ENCODE measurements around the gene NPTXR.

NPTXR gene

GRCh38 chr22:38850941-38851849, 7.4 kb upstream of the NPTXR start:
- no peak for DNase-seq

- DNase-seq: no peak
Measured at GRCh38 chr22:38850399-38850798, 6.6 kb upstream of the NPTXR start.

- no peak for DNase-seq
Measured at GRCh38 chr22:38849811-38850210, 6.0 kb upstream of the NPTXR start.

GRCh38 chr22:38846412-38846811, 2.6 kb upstream of the NPTXR start:
- no peak for DNase-seq

- no peak for DNase-seq
Measured at GRCh38 chr22:38845004-38845740, 1.3 kb upstream of the NPTXR start.

- DNase-seq: no peak
Measured at GRCh38 chr22:38844315-38845003, 631 bp upstream of the NPTXR start.

- DNase-seq: peak; percentile 50
Measured at GRCh38 chr22:38843201-38843656, 599 bp downstream of the NPTXR start.

GRCh38 chr22:38842512-38843200, 1.2 kb downstream of the NPTXR start:
- no peak for DNase-seq

GRCh38 chr22:38841635-38842034, 2.2 kb downstream of the NPTXR start:
- no peak for DNase-seq

- no peak for DNase-seq
Measured at GRCh38 chr22:38841211-38841610, 2.6 kb downstream of the NPTXR start.

- DNase-seq: no peak
Measured at GRCh38 chr22:38840129-38840528, 3.7 kb downstream of the NPTXR start.

GRCh38 chr22:38839686-38840085, 4.1 kb downstream of the NPTXR start:
- DNase-seq: no peak

GRCh38 chr22:38837414-38837928, 6.4 kb downstream of the NPTXR start:
- DNase-seq: no peak

- DNase-seq: no peak
Measured at GRCh38 chr22:38835888-38836301, 7.9 kb downstream of the NPTXR start.

GRCh38 chr22:38834991-38835390, 8.8 kb downstream of the NPTXR start:
- no peak for DNase-seq

- no peak for DNase-seq
Measured at GRCh38 chr22:38834215-38834953, 9.4 kb downstream of the NPTXR start.

- DNase-seq: no peak
Measured at GRCh38 chr22:38833061-38833460, 10.8 kb downstream of the NPTXR start.

GRCh38 chr22:38832005-38832978, 11.5 kb downstream of the NPTXR start:
- DNase-seq: peak; percentile 85

GRCh38 chr22:38831166-38831945, 12.5 kb downstream of the NPTXR start:
- no peak for DNase-seq

- no peak for DNase-seq
Measured at GRCh38 chr22:38830845-38831108, 13.1 kb downstream of the NPTXR start.
